Fibroblast of lung (primary cell): Measurements from ENCODE around the gene ZNF749. TPM values are rescaled to one million over a fixed set of nuclear protein-coding genes. Genes with fewer than 3 reads are reported as not detected.

Experiments
- DNase-seq, 2 donors: peaks; one replicate each; pipeline versions ENCODE4 v3.0.0 to v3.0.0-alpha.2; 2010; ENCODE audit warnings: low read depth in 2 of 2
- H2AFZ ChIP-seq: 2 replicates; pipeline ENCODE4 v1.5.1; 2012; ENCODE audit warnings: low read length, control low read depth, inconsistent platforms
- H3K27ac ChIP-seq: 2 replicates; pipeline ENCODE4 v1.5.1; 2011; ENCODE audit warnings: low read length, control low read depth; ENCODE audit not compliant: insufficient read depth
- H3K27me3 ChIP-seq: 2 replicates; pipeline ENCODE4 v1.5.1; 2011; ENCODE audit warnings: mild to moderate bottlenecking, low read length; ENCODE audit not compliant: control insufficient read depth, insufficient read depth
- H3K36me3 ChIP-seq: 2 replicates; pipeline ENCODE4 v1.5.1; 2011; ENCODE audit warnings: low read length; ENCODE audit not compliant: control insufficient read depth, insufficient read depth
- H3K4me1 ChIP-seq: 2 replicates; pipeline ENCODE4 v1.5.1; 2011; ENCODE audit warnings: low read length; ENCODE audit not compliant: control insufficient read depth, insufficient read depth; ENCODE audit errors: extremely low read depth
- H3K4me2 ChIP-seq: 2 replicates; pipeline ENCODE4 v1.5.1; 2011; ENCODE audit warnings: low read length, control low read depth; ENCODE audit not compliant: insufficient read depth; ENCODE audit errors: extremely low read depth
- H3K4me3 ChIP-seq, 4 experiments: fragments of 200-600 bp in 1 of 4; sonication (generic) in 1 of 4; replicated peaks in 1 of 4; 2 replicates each; pipeline ENCODE4 v1.5.1; 2011 to 2016; ENCODE audit warnings: low read length in 4 of 4, low read depth in 3 of 4, mild to moderate bottlenecking in 3 of 4, control low read depth in 2 of 4, inconsistent platforms in 1 of 4, mixed read lengths in 1 of 4; ENCODE audit not compliant: insufficient read depth in 1 of 4; ENCODE audit errors: control extremely low read depth in 1 of 4
- H3K79me2 ChIP-seq: 2 replicates; pipeline ENCODE4 v1.5.1; 2012; ENCODE audit warnings: mild to moderate bottlenecking, low read length, inconsistent platforms; ENCODE audit not compliant: control insufficient read depth, insufficient read depth
- H3K9ac ChIP-seq: 2 replicates; pipeline ENCODE4 v1.5.1; 2011; ENCODE audit warnings: mild to moderate bottlenecking, low read length, control low read depth; ENCODE audit not compliant: insufficient read depth
- H3K9me3 ChIP-seq: 2 replicates; pipeline ENCODE4 v1.5.1; 2012; ENCODE audit warnings: low read depth, low read length; ENCODE audit not compliant: control insufficient read depth, insufficient read depth
- H4K20me1 ChIP-seq: 2 replicates; pipeline ENCODE4 v1.5.1; 2011; ENCODE audit warnings: low read length; ENCODE audit not compliant: control insufficient read depth, insufficient read depth; ENCODE audit errors: extremely low read depth
- EZH2 ChIP-seq: IDR thresholded peaks from 2 replicates; pipeline ENCODE4 v1.5.1; 2012; ENCODE audit warnings: low read length, control low read depth, mild to moderate bottlenecking; ENCODE audit errors: missing control alignments
- polyA plus RNA-seq, 2 donors: library from polyadenylated mRNA; depleted of rRNA in 1 of 2; stranded (reverse) in 1 of 2; unstranded in 1 of 2; fragments of >200 nt; gene quantifications; 2 replicates each; pipeline ENCODE4 v1.2.1, GENCODE V29; 2011 to 2012; ENCODE audit warnings: missing spikeins in 1 of 2
- total RNA-seq: library from RNA; depleted of rRNA; stranded (reverse); fragments of >200 nt; gene quantifications from 2 replicates; pipeline ENCODE4 v1.2.1, GENCODE V29; 2014
- TF ChIP-seq, protein P1 (sequence below), 2 donors: IDR thresholded peaks in 1 of 2; conservative IDR thresholded peaks in 1 of 2; 1 replicate in 1 of 2; 2 replicates in 1 of 2; pipeline ENCODE4 v1.5.1; 2011 to 2012; ENCODE audit warnings: low read length in 2 of 2, control low read depth in 1 of 2, inconsistent platforms in 1 of 2, low read depth in 1 of 2, mild to moderate bottlenecking in 1 of 2

The ZNF749 gene
- total and polyA plus RNA-seq, 2 donors (not counting 1 experiment from before 2014, with no cell fraction given): 4.7 to 10.4 TPM

DNA sequence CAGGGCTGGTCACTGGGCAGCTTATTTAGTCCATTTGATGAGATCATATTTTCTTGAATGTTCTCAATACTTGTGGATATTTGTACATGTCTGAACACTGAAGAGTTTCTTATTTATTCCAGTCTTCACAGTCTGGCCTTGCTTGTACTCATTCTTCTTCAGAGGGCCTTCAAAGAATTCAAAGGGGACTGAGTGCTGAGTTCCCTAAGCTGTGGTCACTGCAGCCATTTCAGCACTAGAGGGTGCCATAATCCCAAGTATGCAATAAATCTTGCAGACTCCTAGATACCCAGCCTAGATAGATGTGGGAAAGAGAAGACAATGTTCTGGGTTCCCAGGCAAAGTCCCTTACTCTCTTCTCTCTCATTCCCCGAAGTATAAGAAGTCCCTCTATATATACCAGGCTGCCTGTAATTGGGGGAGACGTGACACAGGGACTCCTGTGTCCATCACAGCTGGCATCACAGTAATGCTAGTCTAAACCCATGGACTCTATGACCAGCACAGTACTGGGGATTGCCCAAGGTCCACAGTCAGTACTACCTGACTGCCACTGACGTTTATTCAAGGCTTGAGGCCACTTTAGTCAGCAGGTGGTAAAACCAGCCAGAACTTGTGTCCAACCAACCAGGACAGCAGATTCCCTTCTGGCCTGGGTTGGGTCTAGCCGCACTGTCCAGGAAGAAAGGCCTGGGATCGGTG is 30.7 kb downstream of the ZNF749 start:
- Histone ChIP-seq H3K4me1 (no peaks in the 10 kb centered on the region), H3K27ac (no peak overlapping the region), H3K9me3 (no peaks in the 10 kb centered on the region), H3K4me2 (no peak overlapping the region), H3K27me3 (no peaks in the 10 kb centered on the region), H2AFZ (no peak overlapping the region), H3K36me3 (no peaks in the 10 kb centered on the region), H3K4me3 (no peak overlapping the region), H4K20me1 (no peaks in the 10 kb centered on the region), H3K79me2 (no peaks in the 10 kb centered on the region), H3K9ac (no peak overlapping the region)
- peak in 1 of 2 donors; percentile 33 for DNase-seq
- TF ChIP-seq EZH2: no peak
- TF ChIP-seq, protein P1, sequence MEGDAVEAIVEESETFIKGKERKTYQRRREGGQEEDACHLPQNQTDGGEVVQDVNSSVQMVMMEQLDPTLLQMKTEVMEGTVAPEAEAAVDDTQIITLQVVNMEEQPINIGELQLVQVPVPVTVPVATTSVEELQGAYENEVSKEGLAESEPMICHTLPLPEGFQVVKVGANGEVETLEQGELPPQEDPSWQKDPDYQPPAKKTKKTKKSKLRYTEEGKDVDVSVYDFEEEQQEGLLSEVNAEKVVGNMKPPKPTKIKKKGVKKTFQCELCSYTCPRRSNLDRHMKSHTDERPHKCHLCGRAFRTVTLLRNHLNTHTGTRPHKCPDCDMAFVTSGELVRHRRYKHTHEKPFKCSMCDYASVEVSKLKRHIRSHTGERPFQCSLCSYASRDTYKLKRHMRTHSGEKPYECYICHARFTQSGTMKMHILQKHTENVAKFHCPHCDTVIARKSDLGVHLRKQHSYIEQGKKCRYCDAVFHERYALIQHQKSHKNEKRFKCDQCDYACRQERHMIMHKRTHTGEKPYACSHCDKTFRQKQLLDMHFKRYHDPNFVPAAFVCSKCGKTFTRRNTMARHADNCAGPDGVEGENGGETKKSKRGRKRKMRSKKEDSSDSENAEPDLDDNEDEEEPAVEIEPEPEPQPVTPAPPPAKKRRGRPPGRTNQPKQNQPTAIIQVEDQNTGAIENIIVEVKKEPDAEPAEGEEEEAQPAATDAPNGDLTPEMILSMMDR (conservative IDR thresholded peaks at IDR 0.05 in 1 of 2, IDR thresholded peaks at IDR 0.05 in 1 of 2; ENCODE audit: low read depth in 1 of 2, low read length in 2 of 2): peak in 1 of 2 donors; percentile 39

DNA sequence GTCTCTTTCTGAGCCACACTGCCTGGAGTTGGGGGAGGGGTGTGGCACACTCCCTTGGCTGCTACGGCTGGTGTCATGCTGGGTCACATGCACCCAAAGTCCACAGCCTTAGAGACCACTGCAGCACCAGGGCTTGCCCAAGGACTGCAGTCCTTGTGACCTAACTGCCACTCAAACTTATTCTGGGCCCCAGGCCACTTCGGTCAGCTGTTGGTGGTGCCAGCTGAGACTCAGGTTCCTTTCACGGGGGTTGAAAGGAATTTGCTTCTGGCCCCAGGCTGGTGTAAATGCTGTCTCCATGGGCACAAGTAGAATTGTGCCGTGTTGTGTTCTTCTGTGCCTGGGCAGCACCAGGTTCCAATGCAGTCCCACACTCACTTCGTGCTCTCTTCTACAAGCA is 31.4 kb downstream of the ZNF749 start:
- Histone ChIP-seq H3K27me3 (no peaks in the 10 kb centered on the region), H3K9ac (no peak overlapping the region), H3K79me2 (no peaks in the 10 kb centered on the region), H3K27ac (no peak overlapping the region), H2AFZ (no peak overlapping the region), H4K20me1 (no peaks in the 10 kb centered on the region), H3K9me3 (no peaks in the 10 kb centered on the region), H3K36me3 (no peaks in the 10 kb centered on the region), H3K4me1 (no peaks in the 10 kb centered on the region), H3K4me3 (no peak overlapping the region), H3K4me2 (no peak overlapping the region)
- TF ChIP-seq, protein P1 (conservative IDR thresholded peaks at IDR 0.05 in 1 of 2, IDR thresholded peaks at IDR 0.05 in 1 of 2; ENCODE audit: low read depth in 1 of 2, low read length in 2 of 2): no peak
- no peak for DNase-seq

DNA sequence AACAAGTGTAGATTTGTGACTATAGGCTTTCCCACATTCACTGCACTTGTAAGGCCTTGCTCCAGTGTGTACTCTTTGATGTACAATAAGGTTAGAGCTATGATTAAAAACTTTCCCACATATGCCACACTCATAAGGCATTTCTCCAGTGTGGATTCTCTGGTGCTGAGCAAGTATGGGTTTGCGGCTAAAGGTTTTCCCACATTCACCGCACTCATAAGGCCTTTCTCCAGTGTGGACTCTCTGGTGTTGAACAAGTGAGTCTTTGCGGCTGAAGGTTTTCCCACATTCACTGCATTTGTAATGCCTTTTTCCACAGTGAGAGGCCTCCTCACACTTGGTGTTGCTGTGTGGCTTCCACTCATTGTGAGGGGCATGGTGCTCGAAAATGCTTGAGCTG is 38.5 kb downstream of the ZNF749 start:
- H3K4me2 ChIP-seq: no peak overlapping the region
- DNase-seq: peak; percentile 19 to 34
- H3K9me3 ChIP-seq: peaks cover 23% of the 10 kb centered on the region
- no peaks in the 10 kb centered on the region for H3K4me1 ChIP-seq
- H3K79me2 ChIP-seq: peaks cover 8% of the 10 kb centered on the region
- TF ChIP-seq EZH2: no peak
- TF ChIP-seq, protein P1 (conservative IDR thresholded peaks at IDR 0.05 in 1 of 2, IDR thresholded peaks at IDR 0.05 in 1 of 2; ENCODE audit: low read depth in 1 of 2, low read length in 2 of 2): no peak
- H2AFZ ChIP-seq: no peak overlapping the region
- H3K4me3 ChIP-seq: no peak overlapping the region
- H3K27me3 ChIP-seq: no peaks in the 10 kb centered on the region
- no peak overlapping the region for H3K9ac ChIP-seq
- H3K36me3 ChIP-seq: peaks cover 18% of the 10 kb centered on the region
- no peak overlapping the region for H3K27ac ChIP-seq
- no peaks in the 10 kb centered on the region for H4K20me1 ChIP-seq
